ENCODE results near the gene OVCA2. TPM values are rescaled to one million over a fixed set of nuclear protein-coding genes. Genes with fewer than 3 reads are reported as not detected.

The OVCA2 gene
- total RNA-seq, 1 experiment from 2014 or later = 42.5 TPM

- Histone ChIP-seq H3K4me3 (ENCODE audit: low read depth in 2 of 2, low read length in 2 of 2) (no peak overlapping the region), H3K27ac (ENCODE audit: low read length) (no peak overlapping the region), H3K4me1 (ENCODE audit: control insufficient read depth, insufficient read depth, low read length) (no peaks in the 10 kb centered on the region), H3K36me3 (ENCODE audit: control insufficient read depth, insufficient read depth, low read length) (no peaks in the 10 kb centered on the region), H3K9me3 (ENCODE audit: control insufficient read depth, insufficient read depth, low read depth, low read length) (no peaks in the 10 kb centered on the region), H3K27me3 (ENCODE audit: control insufficient read depth, insufficient read depth, low read length) (no peaks in the 10 kb centered on the region)
- no peak for DNase-seq (ENCODE audit: low read depth, low spot score)
- no peak for ATAC-seq
- intact Hi-C loops (cut with micrococcal nuclease; ENCODE audit: unreplicated experiment) (no loop called here), in situ Hi-C loops (cut with HindIII; ENCODE audit: low pct_unique_long_range_greater_than_20kb, low sequenced_read_pairs) (no loop called here)
- no peak for TF ChIP-seq REST (IDR thresholded peaks at IDR 0.05; ENCODE audit: insufficient read depth in 1 of 2, low read depth in 2 of 2, low read length in 1 of 2)
- TF ChIP-seq TCF7L2 (IDR thresholded peaks at IDR 0.05; ENCODE audit: low read depth, low read length) = no peak
- TF ChIP-seq SIN3A (IDR thresholded peaks at IDR 0.05; ENCODE audit: borderline replicate concordance, insufficient read depth, low read depth, low read length) = no peak
- TF ChIP-seq CTCF (IDR thresholded peaks at IDR 0.05) = no peak
- TF ChIP-seq POLR2AphosphoS5 (IDR thresholded peaks at IDR 0.05; ENCODE audit: low read depth, low read length) = no peak
- no TSS peak for BruUV-seq (replicated peaks)
- POLR2A ChIA-PET = interaction anchor here (0.7 kb wide), 1 partner anchor 309 kb away, joined by 3 read pairs; no protein-coding TSS in a partner anchor
- CTCF ChIA-PET = no interaction called here
Measured at GRCh38 chr17:2077040-2077439, 35.2 kb downstream of the OVCA2 start.

GRCh38 chr17:2081564-2081963, 39.7 kb downstream of the OVCA2 start:
- ATAC-seq (no peak), DNase-seq (ENCODE audit: low read depth, low spot score) (no peak)
- Histone ChIP-seq H3K4me3 (ENCODE audit: low read depth in 2 of 2, low read length in 2 of 2) (no peak overlapping the region), H3K9me3 (ENCODE audit: control insufficient read depth, insufficient read depth, low read depth, low read length) (no peaks in the 10 kb centered on the region), H3K27ac (ENCODE audit: low read length) (no peak overlapping the region), H3K27me3 (ENCODE audit: control insufficient read depth, insufficient read depth, low read length) (no peaks in the 10 kb centered on the region), H3K36me3 (ENCODE audit: control insufficient read depth, insufficient read depth, low read length) (no peaks in the 10 kb centered on the region), H3K4me1 (ENCODE audit: control insufficient read depth, insufficient read depth, low read length) (no peaks in the 10 kb centered on the region)
- ChIA-PET POLR2A (no interaction called here), CTCF (no interaction called here)
- no peak for TF ChIP-seq POLR2AphosphoS5 (IDR thresholded peaks at IDR 0.05; ENCODE audit: low read depth, low read length)
- intact Hi-C loops (cut with micrococcal nuclease; ENCODE audit: unreplicated experiment) (no loop called here), in situ Hi-C loops (cut with HindIII; ENCODE audit: low pct_unique_long_range_greater_than_20kb, low sequenced_read_pairs) (no loop called here)
- BruUV-seq (replicated peaks) = no TSS peak

GRCh38 chr17:2082003-2082781, 40.4 kb downstream of the OVCA2 start:
- no peak overlapping the region for H3K4me3 ChIP-seq (ENCODE audit: low read depth in 2 of 2, low read length in 2 of 2)
- no peaks in the 10 kb centered on the region for H3K27me3 ChIP-seq (ENCODE audit: control insufficient read depth, insufficient read depth, low read length)
- intact Hi-C loops (cut with micrococcal nuclease; ENCODE audit: unreplicated experiment) (no loop called here), in situ Hi-C loops (cut with HindIII; ENCODE audit: low pct_unique_long_range_greater_than_20kb, low sequenced_read_pairs) (no loop called here)
- no peak overlapping the region for H3K27ac ChIP-seq (ENCODE audit: low read length)
- CTCF ChIA-PET = no interaction called here
- TF ChIP-seq CTCF (IDR thresholded peaks at IDR 0.05) = no peak
- no peak for TF ChIP-seq SIN3A (IDR thresholded peaks at IDR 0.05; ENCODE audit: borderline replicate concordance, insufficient read depth, low read depth, low read length)
- no peak for TF ChIP-seq TCF7L2 (IDR thresholded peaks at IDR 0.05; ENCODE audit: low read depth, low read length)
- no peak for TF ChIP-seq REST (IDR thresholded peaks at IDR 0.05; ENCODE audit: insufficient read depth in 1 of 2, low read depth in 2 of 2, low read length in 1 of 2)
- no peak for TF ChIP-seq POLR2AphosphoS5 (IDR thresholded peaks at IDR 0.05; ENCODE audit: low read depth, low read length)
- H3K9me3 ChIP-seq (ENCODE audit: control insufficient read depth, insufficient read depth, low read depth, low read length) = no peaks in the 10 kb centered on the region
- no peaks in the 10 kb centered on the region for H3K36me3 ChIP-seq (ENCODE audit: control insufficient read depth, insufficient read depth, low read length)
- ATAC-seq (no peak), DNase-seq (ENCODE audit: low read depth, low spot score) (no peak)
- POLR2A ChIA-PET = no interaction called here
- no peaks in the 10 kb centered on the region for H3K4me1 ChIP-seq (ENCODE audit: control insufficient read depth, insufficient read depth, low read length)
- BruUV-seq (replicated peaks) = no TSS peak
